HG03175 (cell line): ENCODE results near the gene GOLGA7B.

Experiments
- ATAC-seq: cut with Tn5 transposase; IDR thresholded peaks from one replicate; pipeline ENCODE4 v1.9.1; 2021; ENCODE audit warnings: mild to moderate bottlenecking, moderate library complexity; ENCODE audit not compliant: unreplicated experiment

The GOLGA7B gene

GRCh38 chr10:97916586-97916985, 66.9 kb downstream of the GOLGA7B start:
- ATAC-seq, result no peak

GRCh38 chr10:97919012-97919411, 69.4 kb downstream of the GOLGA7B start:
- no peak for ATAC-seq

- no peak for ATAC-seq
These were observed 71.2 kb downstream of the GOLGA7B start for GRCh38 chr10:97920865-97921264.
